D721Med (cell line): ENCODE results near the gene CNOT6.
"Not testable (repeated sequence)": the region's sequence is repeated elsewhere in the genome, so short reads cannot be mapped to it uniquely, and the experiment has no call there.

Experiments
- DNase-seq: peaks from one replicate; pipeline ENCODE4 v3.0.0; 2011; ENCODE audit warnings: low spot score; ENCODE audit not compliant: insufficient read length
- FAIRE-seq: peaks from 2 replicates; lab custom pipeline; 2011; peaks lifted over from hg19 to GRCh38; lab: Jason Lieb, UNC
- CTCF ChIP-seq: IDR thresholded peaks from 2 replicates; pipeline ENCODE4 v1.5.1; 2012; ENCODE audit warnings: mild to moderate bottlenecking, control low read depth; ENCODE audit not compliant: insufficient read depth; ENCODE audit errors: missing control alignments

CNOT6 gene

DNA sequence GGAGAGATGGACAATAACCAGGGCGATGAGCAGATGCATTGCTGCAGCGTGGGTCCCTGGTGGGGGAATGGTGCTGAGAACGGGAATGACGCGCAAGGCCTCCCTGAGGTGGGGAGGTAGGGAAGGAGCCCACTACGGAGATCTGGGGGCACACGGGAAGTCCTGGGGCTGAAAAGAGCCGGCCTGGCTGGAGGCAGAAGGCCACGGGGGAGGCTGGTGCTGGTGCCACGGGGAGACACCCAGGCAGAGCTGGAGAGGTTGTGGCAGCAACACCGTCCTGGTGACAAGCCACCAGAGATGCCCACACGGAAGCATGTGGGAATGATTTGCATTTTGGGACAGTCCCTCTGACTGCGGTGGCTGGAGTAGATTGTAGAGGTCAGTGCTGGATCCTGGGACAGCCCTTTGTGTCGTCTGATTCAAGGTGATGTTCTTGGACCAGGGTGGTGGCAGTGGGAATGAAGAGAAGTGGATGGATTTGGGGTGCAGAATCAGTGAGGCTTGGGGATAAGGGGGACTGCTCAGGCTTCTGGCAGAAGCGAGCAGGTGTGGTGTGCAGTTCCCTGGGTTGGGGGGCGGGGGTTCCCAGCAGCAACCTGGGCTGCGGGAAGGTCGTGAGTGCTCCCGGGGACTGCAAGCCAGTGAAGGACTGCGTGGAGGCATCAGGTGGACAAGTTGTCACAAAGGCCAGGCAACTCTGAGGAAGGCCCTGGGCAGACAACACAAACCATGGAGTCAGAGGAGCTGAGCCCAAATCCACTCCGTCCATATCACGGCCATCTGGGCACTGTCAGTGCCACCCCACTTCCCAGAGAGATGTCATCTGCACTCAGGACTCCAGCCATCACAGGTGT, 25.2 kb upstream of the CNOT6 start:
- FAIRE-seq, result no peak
- TF ChIP-seq CTCF, result no peak

GRCh38 chr5:180469586-180469865, 24.7 kb upstream of the CNOT6 start:
- FAIRE-seq (no peak), DNase-seq (no peak)
- no peak for TF ChIP-seq CTCF

More for the DNA sequence above, 25.2 kb upstream of the CNOT6 start:
- no peak for DNase-seq

GRCh38 chr5:180469866-180470265, 24.3 kb upstream of the CNOT6 start:
- FAIRE-seq (no peak), DNase-seq (no peak)
- no peak for TF ChIP-seq CTCF

GRCh38 chr5:180470361-180470760, 23.8 kb upstream of the CNOT6 start:
- FAIRE-seq, result no peak
- no peak for DNase-seq
- TF ChIP-seq CTCF, result no peak

- DNase-seq, result peak; percentile 86
- no peak for FAIRE-seq
- peak; percentile 92 for TF ChIP-seq CTCF
Measured at GRCh38 chr5:180470966-180471582, 23.1 kb upstream of the CNOT6 start.

DNA sequence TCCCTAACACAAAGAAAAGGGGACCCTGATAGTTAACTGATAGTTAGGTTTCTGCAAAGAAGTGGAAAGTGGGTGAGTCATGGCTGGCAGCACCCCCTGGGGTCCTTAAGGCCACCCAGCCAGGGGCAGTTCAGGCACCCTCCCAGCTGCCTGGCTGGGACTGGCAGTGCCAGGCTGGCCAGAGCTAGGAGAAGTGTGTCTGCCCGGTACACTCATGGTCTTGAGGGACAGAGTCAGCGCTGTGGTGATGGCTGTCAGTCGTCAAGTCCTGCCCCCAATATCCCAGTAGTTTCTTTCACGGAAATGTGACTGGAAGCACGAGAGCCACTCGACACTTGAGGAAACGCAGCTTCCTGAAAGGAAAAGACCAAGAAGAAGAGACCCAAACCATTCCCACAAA, 22.3 kb upstream of the CNOT6 start:
- DNase-seq (no peak), FAIRE-seq (no peak)
- no peak for TF ChIP-seq CTCF

GRCh38 chr5:180472269-180472668, 21.9 kb upstream of the CNOT6 start:
- DNase-seq, result no peak
- TF ChIP-seq CTCF, result no peak
- no peak for FAIRE-seq

GRCh38 chr5:180473386-180473785, 20.8 kb upstream of the CNOT6 start:
- not testable (repeated sequence) for DNase-seq, FAIRE-seq
